ENCODE measurements around the gene ADAMTS4. TPM values are rescaled to one million over a fixed set of nuclear protein-coding genes. Genes with fewer than 3 reads are reported as not detected.

ADAMTS4 gene
- total and polyA plus RNA-seq, 2 donors (not counting 3 experiments of a cell fraction or from before 2014, with no cell fraction given): 2.5 to 13.6 TPM

DNA sequence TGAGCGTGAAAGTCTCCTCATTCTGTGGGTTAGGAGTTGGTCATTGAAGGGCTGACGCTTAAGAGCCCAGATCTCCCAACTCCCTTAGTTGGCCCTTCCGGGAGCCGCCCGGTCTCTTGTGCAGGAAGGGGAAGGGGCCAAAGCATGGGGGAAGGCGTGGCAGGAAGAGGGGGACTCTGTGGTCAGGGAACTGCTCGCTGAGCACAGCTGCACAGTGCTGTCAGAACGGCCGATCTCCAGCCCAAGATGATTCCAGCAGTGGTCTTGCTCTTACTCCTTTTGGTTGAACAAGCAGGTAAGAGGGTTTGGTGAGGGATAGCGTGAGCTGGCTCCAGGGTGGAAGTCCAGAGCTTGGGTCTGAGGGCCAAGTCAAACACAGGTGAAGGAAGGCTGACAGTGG is 16.2 kb upstream of the ADAMTS4 start, which contains the start of gene FCER1G:
Gene FCER1G, plus strand, starts transcription at position 220 of the 400 bp plus-strand sequence. Its CDS starts 27 bp downstream, at position 247.
- TF ChIP-seq POLR2A (IDR thresholded peaks at IDR 0.05; ENCODE audit: low read depth, low read length) (no peak), GATA2 (IDR thresholded peaks at IDR 0.05; ENCODE audit: insufficient read depth, insufficient read length, low read depth, low read length) (no peak), JUN (IDR thresholded peaks at IDR 0.05; ENCODE audit: borderline replicate concordance, insufficient read depth, insufficient read length, low read depth) (no peak), MYC (IDR thresholded peaks at IDR 0.05; ENCODE audit: low read depth, low read length) (no peak), POLR2AphosphoS5 (IDR thresholded peaks at IDR 0.05; ENCODE audit: insufficient read depth, low read depth, low read length) (no peak), EZH2 (IDR thresholded peaks at IDR 0.05; ENCODE audit: borderline replicate concordance, low read depth, low read length, severe bottlenecking) (no peak), FOS (IDR thresholded peaks at IDR 0.05; ENCODE audit: borderline replicate concordance, insufficient read depth, low read length) (no peak)
- TF ChIP-seq, protein P1, sequence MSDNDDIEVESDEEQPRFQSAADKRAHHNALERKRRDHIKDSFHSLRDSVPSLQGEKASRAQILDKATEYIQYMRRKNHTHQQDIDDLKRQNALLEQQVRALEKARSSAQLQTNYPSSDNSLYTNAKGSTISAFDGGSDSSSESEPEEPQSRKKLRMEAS (IDR thresholded peaks at IDR 0.05; ENCODE audit: insufficient read depth, insufficient read length): no peak
- TF ChIP-seq, protein P2, sequence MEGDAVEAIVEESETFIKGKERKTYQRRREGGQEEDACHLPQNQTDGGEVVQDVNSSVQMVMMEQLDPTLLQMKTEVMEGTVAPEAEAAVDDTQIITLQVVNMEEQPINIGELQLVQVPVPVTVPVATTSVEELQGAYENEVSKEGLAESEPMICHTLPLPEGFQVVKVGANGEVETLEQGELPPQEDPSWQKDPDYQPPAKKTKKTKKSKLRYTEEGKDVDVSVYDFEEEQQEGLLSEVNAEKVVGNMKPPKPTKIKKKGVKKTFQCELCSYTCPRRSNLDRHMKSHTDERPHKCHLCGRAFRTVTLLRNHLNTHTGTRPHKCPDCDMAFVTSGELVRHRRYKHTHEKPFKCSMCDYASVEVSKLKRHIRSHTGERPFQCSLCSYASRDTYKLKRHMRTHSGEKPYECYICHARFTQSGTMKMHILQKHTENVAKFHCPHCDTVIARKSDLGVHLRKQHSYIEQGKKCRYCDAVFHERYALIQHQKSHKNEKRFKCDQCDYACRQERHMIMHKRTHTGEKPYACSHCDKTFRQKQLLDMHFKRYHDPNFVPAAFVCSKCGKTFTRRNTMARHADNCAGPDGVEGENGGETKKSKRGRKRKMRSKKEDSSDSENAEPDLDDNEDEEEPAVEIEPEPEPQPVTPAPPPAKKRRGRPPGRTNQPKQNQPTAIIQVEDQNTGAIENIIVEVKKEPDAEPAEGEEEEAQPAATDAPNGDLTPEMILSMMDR (IDR thresholded peaks at IDR 0.05; ENCODE audit: extremely low read depth in 1 of 2, insufficient read depth in 1 of 2, low read depth in 1 of 2, low read length in 2 of 2): no peak
- FAIRE-seq: no peak

More for the DNA sequence above, 16.2 kb upstream of the ADAMTS4 start, which contains the start of gene FCER1G:
- no peak within 1 kb of the TSS for H3K9ac ChIP-seq (replicated peaks; ENCODE audit: extremely low read depth, insufficient read depth, low read length)
- H3K9me3 ChIP-seq (replicated peaks; ENCODE audit: control insufficient read depth, insufficient read depth, low read length): no peaks in the 10 kb centered on the region
- no peak within 1 kb of the TSS for H3K4me3 ChIP-seq (replicated peaks in 1 of 3; ENCODE audit: insufficient read depth in 1 of 3, low read depth in 1 of 3, low read length in 3 of 3)
- no TSS peak for BruUV-seq (replicated peaks)
- H3K27me3 ChIP-seq (ENCODE audit: control insufficient read depth in 2 of 2, insufficient read depth in 2 of 2, low read length in 2 of 2): no peaks in the 10 kb centered on the region
- CTCF ChIA-PET: interaction anchor here (1.1 to 2.9 kb wide), 5 partner anchors 9 to 167 kb away, joined by 3 to 24 read pairs (median 8); partner anchors contain the start of gene TOMM40L
- H3K9me1 ChIP-seq (replicated peaks; ENCODE audit: control insufficient read depth, extremely low read depth, insufficient read depth, low read length): no peaks in the 10 kb centered on the region
- H3K79me2 ChIP-seq (ENCODE audit: control insufficient read depth, insufficient read depth, low read length): peaks cover 4% of the 10 kb centered on the region
- no peak within 1 kb of the TSS for H2AFZ ChIP-seq (ENCODE audit: low read depth, low read length)
- dilution Hi-C loops (cut with MboI; ENCODE audit: extremely low pct_ligation_motif_present, low sequenced_read_pairs) (no loop called here), intact Hi-C loops (cut with micrococcal nuclease) (no loop called here)
- DNase-seq (ENCODE audit: low read depth, low spot score): no peak
- H4K20me1 ChIP-seq (replicated peaks; ENCODE audit: control insufficient read depth, extremely low read depth, insufficient read depth, low read length): no peaks in the 10 kb centered on the region
- no peak within 1 kb of the TSS for H3K27ac ChIP-seq (ENCODE audit: insufficient read depth, low read depth, low read length)
- peaks cover 29 to 31% of the 10 kb centered on the region in 2 experiments for H3K36me3 ChIP-seq (ENCODE audit: control insufficient read depth in 2 of 2, extremely low read depth in 1 of 2, insufficient read depth in 2 of 2, low read length in 2 of 2)
- POLR2A ChIA-PET: interaction anchor here (0.7 kb wide), 1 partner anchor 88 kb away, joined by 3 read pairs; no protein-coding TSS in a partner anchor
- no peak within 1 kb of the TSS for H3K4me2 ChIP-seq (ENCODE audit: insufficient read depth, low read length)
- H3K4me1 ChIP-seq (ENCODE audit: control insufficient read depth, extremely low read depth, insufficient read depth, low read length): peaks cover 11% of the 10 kb centered on the region

Data from endothelial cell of umbilical vein (primary cell).